Inferior parietal cortex (tissue), 1 donor: ENCODE measurements around the gene NHLH2.

Experiments
- DNase-seq: peaks from one replicate; pipeline ENCODE4 v3.0.0-alpha.2; 2016; ENCODE audit errors: extremely low spot score

The NHLH2 gene

GRCh38 chr1:115840605-115841460 lies at the start of gene NHLH2:
Gene NHLH2, minus strand, starts transcription at chr1:115841126. Its CDS starts 2,754 bp downstream, at chr1:115838372.
- DNase-seq, result no peak

- DNase-seq, result no peak
These were observed 49.7 kb upstream of the NHLH2 start for GRCh38 chr1:115890580-115890979.

GRCh38 chr1:115888976-115889375 lies 48.0 kb upstream of the NHLH2 start:
- DNase-seq, result no peak

GRCh38 chr1:115882913-115883902 lies 42.3 kb upstream of the NHLH2 start:
- DNase-seq, result no peak

- DNase-seq, result no peak
These were observed 40.2 kb upstream of the NHLH2 start for GRCh38 chr1:115880981-115881672.

GRCh38 chr1:115879977-115880376 lies 39.1 kb upstream of the NHLH2 start:
- DNase-seq, result no peak

- DNase-seq, result no peak
These were observed 36.6 kb upstream of the NHLH2 start for GRCh38 chr1:115877511-115877910.

- no peak for DNase-seq
These were observed 34.0 kb upstream of the NHLH2 start for GRCh38 chr1:115874904-115875303.

- no peak for DNase-seq
These were observed 33.6 kb upstream of the NHLH2 start for GRCh38 chr1:115874497-115874896.

GRCh38 chr1:115873184-115873583 lies 32.3 kb upstream of the NHLH2 start:
- DNase-seq, result no peak

GRCh38 chr1:115869064-115869463 lies 28.1 kb upstream of the NHLH2 start:
- DNase-seq, result no peak

- DNase-seq, result no peak
These were observed 26.3 kb upstream of the NHLH2 start for GRCh38 chr1:115867216-115867615.

- no peak for DNase-seq
These were observed 24.9 kb upstream of the NHLH2 start for GRCh38 chr1:115865704-115866380.

- DNase-seq, result no peak
These were observed 21.5 kb upstream of the NHLH2 start for GRCh38 chr1:115862403-115862802.

GRCh38 chr1:115854005-115854404 lies 13.1 kb upstream of the NHLH2 start:
- no peak for DNase-seq

GRCh38 chr1:115850937-115851336 lies 10.0 kb upstream of the NHLH2 start:
- no peak for DNase-seq

GRCh38 chr1:115847787-115848186 lies 6.9 kb upstream of the NHLH2 start:
- DNase-seq, result no peak

- no peak for DNase-seq
These were observed 2.0 kb upstream of the NHLH2 start for GRCh38 chr1:115842948-115843347.

- no peak for DNase-seq
These were observed 1.2 kb downstream of the NHLH2 start for GRCh38 chr1:115839679-115840237.

GRCh38 chr1:115839029-115839678 lies 1.8 kb downstream of the NHLH2 start:
- DNase-seq, result no peak
